ENCODE measurements around the gene SF3B3.
"Not testable (repeated sequence)": the region's sequence is repeated elsewhere in the genome, so short reads cannot be mapped to it uniquely, and the experiment has no call there.

The SF3B3 gene

GRCh38 chr16:70510216-70510615 is 13.4 kb upstream of the SF3B3 start:
- TF ChIP-seq, protein P1, sequence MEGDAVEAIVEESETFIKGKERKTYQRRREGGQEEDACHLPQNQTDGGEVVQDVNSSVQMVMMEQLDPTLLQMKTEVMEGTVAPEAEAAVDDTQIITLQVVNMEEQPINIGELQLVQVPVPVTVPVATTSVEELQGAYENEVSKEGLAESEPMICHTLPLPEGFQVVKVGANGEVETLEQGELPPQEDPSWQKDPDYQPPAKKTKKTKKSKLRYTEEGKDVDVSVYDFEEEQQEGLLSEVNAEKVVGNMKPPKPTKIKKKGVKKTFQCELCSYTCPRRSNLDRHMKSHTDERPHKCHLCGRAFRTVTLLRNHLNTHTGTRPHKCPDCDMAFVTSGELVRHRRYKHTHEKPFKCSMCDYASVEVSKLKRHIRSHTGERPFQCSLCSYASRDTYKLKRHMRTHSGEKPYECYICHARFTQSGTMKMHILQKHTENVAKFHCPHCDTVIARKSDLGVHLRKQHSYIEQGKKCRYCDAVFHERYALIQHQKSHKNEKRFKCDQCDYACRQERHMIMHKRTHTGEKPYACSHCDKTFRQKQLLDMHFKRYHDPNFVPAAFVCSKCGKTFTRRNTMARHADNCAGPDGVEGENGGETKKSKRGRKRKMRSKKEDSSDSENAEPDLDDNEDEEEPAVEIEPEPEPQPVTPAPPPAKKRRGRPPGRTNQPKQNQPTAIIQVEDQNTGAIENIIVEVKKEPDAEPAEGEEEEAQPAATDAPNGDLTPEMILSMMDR (IDR thresholded peaks at IDR 0.05; ENCODE audit: control insufficient read depth, insufficient read depth, low read depth, low read length, missing control alignments) = no peak

DNA sequence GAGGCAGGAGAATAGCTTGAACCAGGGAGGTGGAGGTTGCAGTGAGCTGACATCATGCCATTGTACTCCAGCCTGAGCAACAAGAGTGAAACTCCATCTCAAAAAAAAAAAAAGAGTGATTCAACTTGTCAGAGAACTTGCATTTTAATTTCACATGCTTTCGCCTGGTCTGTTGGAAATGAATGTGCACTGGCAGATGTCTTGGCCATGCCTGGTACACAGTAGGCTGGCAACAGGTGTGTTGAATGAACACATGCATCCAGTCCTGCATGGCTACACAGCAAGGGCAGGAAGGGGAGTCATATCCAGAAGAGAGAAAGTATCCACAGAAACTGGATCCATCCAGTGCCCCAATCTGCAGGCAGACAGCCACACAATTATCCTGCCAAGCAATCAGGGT is 11.8 kb upstream of the SF3B3 start:
- no peak for DNase-seq (ENCODE audit: low read depth)
- TF ChIP-seq, protein P1 (IDR thresholded peaks at IDR 0.05; ENCODE audit: control insufficient read depth, insufficient read depth, low read depth, low read length, missing control alignments) = no peak
- H3K4me3 ChIP-seq (ENCODE audit: control insufficient read depth, low read depth, low read length) = no peak overlapping the region

More at GRCh38 chr16:70510216-70510615, 13.4 kb upstream of the SF3B3 start:
- no peak for DNase-seq (ENCODE audit: low read depth)
- H3K4me3 ChIP-seq (ENCODE audit: control insufficient read depth, low read depth, low read length) = no peak overlapping the region

GRCh38 chr16:70512456-70512855 is 11.2 kb upstream of the SF3B3 start:
- DNase-seq (ENCODE audit: low read depth) = peak; percentile 27
- TF ChIP-seq, protein P1 (IDR thresholded peaks at IDR 0.05; ENCODE audit: control insufficient read depth, insufficient read depth, low read depth, low read length, missing control alignments) = no peak
- no peak overlapping the region for H3K4me3 ChIP-seq (ENCODE audit: control insufficient read depth, low read depth, low read length)

- DNase-seq (ENCODE audit: low read depth) = peak; percentile 60
- H3K4me3 ChIP-seq (ENCODE audit: control insufficient read depth, low read depth, low read length) = no peak overlapping the region
- TF ChIP-seq, protein P1 (IDR thresholded peaks at IDR 0.05; ENCODE audit: control insufficient read depth, insufficient read depth, low read depth, low read length, missing control alignments) = no peak
These were observed 2.9 kb upstream of the SF3B3 start for GRCh38 chr16:70520612-70521297.

DNA sequence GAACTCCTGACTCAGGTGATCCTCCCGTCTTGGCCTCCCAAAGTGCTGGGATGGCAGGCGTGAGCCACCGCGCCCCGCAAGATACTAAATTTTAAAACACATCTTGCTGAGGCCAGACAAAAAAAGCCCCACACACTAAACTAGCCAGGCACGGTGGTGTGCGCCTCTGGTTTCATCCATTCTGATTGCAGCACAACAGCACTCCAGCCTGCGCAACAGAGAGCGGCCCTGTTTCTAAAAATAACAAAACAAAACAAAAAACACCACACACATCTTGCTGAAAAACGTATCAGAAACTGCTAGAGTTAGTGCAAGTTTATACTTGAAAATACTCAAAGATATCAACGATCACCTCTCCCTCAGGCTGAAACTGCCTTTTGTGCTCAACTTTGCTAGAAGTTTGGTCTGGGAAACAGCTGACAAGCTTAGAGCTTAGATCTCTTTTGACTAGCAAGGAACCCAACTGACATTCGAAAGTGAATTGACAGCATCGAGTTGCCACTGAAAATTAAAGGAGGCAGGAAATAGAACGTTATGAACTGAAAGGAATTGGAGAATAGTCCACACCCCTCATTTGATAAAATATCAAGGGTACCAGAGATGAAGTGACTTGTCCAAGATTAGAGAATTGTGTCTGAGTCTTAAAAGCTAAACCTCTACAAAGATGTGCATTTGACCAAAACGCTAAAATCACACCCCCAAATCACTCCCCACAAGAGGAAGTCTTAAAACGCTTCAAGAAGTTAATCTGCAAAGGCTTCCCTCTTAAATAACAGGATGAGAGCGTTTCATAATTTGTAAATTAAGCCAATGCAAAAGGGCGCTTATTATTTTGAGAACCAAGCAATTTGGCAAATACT is 1.2 kb upstream of the SF3B3 start:
- peak overlapping the region; percentile 68 for H3K4me3 ChIP-seq (ENCODE audit: control insufficient read depth, low read depth, low read length)
- TF ChIP-seq, protein P1 (IDR thresholded peaks at IDR 0.05; ENCODE audit: control insufficient read depth, insufficient read depth, low read depth, low read length, missing control alignments) = no peak
- no peak for DNase-seq (ENCODE audit: low read depth)

GRCh38 chr16:70523076-70523742 is 407 bp upstream of the SF3B3 start, which contains the start of gene COG4:
TSS of gene COG4 (minus strand) at chr16:70523554. CDS start at chr16:70523543, 11 bp downstream.
- TF ChIP-seq, protein P1 (IDR thresholded peaks at IDR 0.05; ENCODE audit: control insufficient read depth, insufficient read depth, low read depth, low read length, missing control alignments) = no peak
- peak within 1 kb of the TSS; percentile 68 for H3K4me3 ChIP-seq (ENCODE audit: control insufficient read depth, low read depth, low read length)
- DNase-seq (ENCODE audit: low read depth) = peak; percentile 32

GRCh38 chr16:70524399-70524825 is 796 bp downstream of the SF3B3 start:
- not testable (repeated sequence) for DNase-seq (ENCODE audit: low read depth)
- peak overlapping the region; percentile 68 for H3K4me3 ChIP-seq (ENCODE audit: control insufficient read depth, low read depth, low read length)
